DMS114 treated with DMSO at 0.1 percent for 48 hours (cell line): ENCODE results near the gene SETBP1.

Experiments used
- DNase-seq: peaks from one replicate; lab custom pipeline; 2025; ENCODE audit not compliant: unreplicated experiment; lab: John Stamatoyannopoulos, UW

Gene SETBP1

DNA sequence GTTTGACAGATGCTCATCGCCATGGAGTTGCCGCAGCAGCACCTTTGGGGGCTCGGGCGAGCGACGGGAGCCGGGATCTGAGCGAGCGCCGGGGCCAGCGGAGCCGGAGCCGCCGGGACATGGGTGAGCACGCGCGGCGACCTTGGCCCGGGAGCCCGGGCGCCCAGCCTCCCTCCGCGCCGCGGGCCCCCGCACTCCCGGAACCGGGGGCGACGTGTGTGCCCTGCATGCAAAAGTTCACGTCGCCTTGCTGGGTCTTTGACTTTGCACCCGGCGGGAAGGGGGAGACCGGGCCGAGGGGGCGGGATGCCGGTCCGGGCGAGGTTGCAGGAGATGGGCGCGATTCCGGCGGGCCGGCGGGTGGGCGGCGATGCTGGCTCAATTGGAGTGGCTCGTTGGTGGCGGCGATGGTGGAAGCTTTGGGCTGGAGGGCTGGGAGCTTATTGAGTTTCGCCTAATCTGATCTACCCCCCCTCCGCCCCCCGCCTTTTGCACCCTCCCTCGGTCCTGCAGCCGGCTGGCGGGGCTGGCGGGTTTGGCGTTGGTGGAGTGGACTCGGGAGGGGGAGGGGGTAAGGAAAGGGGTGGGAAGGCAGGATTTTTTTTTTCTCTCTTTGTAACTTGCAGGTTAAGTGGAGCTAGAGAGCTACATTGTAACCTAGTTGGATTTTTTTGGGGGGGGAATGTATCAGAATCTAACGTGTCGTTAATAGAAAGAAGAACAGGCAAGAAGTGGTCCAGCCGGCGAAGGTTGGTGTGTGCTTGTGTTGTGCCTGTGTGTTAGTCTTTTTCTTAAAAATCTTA, at the start of gene SETBP1:
TSS of gene SETBP1 (plus strand) at position 616 of the 803 bp plus-strand sequence. CDS start 20,459 bp downstream, outside the sequence.
- no peak for DNase-seq

DNA sequence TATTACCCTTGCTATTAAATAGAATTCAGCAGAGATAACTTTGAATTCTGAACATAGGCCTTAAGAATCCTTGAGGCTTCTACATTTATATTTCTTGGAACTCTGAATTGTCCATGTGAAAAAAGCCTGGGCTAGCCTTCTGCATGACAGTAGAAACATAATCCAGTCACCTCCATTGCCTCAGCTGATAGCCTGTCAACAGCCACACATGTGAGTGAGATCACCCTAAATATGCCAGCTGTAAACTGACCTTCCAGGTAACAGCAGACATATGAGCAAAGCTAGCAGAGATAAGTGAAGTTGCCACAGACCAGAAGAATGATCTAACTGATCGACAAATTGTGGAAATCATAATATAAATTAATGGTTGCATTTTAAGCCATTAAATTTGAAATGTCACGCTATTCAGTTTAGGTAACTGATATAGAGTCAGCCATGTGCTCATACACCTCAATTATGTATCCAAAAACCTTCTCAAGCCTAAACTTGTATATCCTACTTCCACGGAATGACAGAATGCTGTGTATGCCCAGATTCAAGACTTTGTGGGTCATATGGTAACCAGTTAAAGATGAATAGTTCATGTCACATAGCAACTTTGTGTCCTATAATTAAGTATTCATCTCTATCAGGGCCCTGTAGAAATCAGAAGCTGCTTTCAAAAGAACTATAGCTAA, 48.1 kb upstream of the SETBP1 start:
- DNase-seq: no peak

DNA sequence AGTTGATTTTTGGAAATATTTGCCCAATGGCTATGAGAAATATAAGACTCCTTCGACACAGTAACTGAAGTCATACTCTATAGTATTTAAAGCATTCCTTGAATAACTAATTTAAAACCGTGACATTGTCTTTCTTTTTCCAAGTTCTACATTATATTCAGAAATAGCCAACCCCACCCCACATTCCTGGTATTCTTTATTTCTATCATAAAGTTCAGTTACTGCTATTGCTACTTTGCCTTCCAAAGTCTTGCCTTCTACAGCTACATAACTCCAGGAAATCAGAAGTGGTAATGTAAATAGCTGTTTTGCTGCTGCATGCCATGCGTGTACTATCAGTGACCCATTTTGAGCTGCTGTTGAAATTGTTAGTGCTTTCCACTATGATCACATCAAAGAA, 45.1 kb upstream of the SETBP1 start:
- DNase-seq: no peak

DNA sequence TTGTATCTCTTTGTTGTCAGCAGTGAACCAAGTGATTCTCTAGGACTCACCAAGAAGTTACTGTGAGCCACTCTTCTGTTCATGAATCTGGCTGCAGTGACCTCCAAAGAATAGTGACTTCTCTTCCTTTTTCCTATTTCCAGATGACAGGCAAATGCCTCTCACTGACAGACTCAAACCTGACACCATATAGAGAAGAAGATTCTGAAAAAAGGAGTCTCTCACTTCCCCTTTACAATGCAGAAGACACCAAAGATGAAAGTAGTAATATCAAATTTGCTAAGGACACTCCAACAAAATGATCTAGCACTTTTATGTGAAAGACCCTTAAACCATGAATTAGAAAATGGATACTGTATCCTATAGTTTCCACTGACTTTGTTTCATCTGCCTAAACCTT, 44.4 kb upstream of the SETBP1 start:
- DNase-seq: no peak

DNA sequence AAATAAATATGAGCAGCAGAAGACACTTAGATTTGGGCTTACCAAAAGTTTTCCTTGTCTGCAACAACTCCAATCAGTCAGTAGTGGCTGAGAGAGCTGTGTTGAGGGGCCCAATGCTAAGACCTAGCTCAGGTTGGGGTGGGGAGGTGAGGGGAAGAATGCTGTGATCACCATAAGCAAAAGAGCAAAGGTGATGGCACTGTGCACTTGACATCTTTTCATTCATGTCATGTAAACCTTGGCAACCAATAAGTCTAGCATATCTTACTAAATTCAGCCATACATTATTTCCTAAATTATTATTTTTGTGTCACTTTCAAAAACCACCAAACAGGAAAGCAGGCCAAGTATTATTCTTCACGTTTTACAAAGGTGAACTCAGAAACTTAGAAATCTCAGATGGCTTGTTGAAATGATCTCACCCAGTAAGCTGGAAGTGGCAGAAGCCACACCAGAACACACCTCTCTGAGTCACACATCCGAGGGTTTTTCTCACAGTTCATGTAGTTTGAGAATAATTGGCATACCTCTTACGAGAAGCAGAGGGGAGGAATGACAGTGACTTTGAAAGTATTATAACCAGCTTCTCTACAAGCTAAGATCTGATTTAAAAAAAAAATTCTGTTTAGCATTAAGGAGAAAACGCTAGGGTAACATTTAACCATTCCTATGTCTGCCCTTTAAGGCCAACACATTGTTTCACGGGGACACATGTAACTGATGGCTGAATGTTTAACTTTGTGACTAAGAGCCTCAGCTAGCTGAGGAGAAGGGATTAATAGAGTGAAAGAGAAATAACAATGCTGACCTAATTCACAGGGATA, 43.3 kb upstream of the SETBP1 start:
- no peak for DNase-seq

DNA sequence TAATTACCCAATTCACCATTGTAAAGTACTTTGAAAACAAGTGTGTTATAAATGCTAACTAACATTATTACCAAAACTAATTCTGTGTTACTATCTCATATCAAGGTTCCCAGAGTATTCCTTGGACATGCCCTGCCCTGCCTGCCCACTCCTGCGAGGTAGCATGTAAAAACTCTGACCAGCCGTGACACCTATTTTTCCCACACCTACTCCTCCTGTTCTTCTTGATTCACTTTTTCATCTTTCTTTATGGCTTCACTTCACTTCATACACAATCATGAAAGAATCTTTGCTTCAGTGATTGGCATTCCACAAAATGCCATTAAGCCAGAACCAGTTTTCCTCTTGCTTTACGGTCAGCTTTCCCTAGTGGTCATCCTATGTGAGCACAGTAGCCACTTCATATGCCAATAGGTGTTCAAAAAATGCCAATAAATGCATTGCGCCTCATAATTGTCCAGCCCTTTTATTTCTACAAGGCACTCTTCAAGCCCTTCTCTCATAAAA, 42.6 kb upstream of the SETBP1 start:
- DNase-seq: no peak

DNA sequence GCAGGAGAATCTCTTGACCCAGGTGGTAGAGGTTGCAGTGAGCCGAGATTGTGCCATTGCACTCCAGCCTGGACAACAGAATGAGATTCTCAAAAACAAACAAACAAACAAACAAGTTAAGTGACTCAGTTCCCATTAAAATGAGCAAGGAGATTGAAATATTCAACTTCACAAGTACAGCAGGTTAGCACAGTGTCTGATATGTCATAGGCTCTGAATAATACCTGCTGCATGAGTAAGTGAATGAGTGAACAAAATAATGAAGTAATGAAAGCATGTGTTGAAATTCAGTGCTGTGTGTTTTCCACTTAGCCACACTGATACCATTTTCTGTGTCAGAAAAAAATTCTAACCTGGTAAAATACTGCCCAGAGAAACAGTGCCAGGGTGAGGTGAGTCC, 41.9 kb upstream of the SETBP1 start:
- no peak for DNase-seq

DNA sequence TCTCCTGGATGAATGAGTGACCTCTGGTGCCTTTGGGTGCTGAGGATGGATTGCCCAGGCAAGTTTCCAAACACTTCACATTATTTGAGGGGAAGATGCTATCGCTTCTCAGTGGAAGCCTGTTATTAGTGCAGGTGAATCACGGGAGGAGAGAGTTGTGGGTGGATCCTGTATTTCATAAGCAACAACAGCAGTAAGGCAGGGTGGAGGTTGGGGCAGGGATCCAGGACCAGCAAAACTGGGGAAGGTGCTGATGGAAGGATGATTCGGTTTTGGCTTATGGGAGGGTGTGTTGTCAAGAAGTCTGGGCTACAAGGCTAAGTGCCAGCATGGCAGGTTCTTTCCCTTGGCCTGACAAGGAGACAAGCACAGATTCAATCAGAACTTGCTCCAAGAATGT, 37.7 kb upstream of the SETBP1 start:
- no peak for DNase-seq

DNA sequence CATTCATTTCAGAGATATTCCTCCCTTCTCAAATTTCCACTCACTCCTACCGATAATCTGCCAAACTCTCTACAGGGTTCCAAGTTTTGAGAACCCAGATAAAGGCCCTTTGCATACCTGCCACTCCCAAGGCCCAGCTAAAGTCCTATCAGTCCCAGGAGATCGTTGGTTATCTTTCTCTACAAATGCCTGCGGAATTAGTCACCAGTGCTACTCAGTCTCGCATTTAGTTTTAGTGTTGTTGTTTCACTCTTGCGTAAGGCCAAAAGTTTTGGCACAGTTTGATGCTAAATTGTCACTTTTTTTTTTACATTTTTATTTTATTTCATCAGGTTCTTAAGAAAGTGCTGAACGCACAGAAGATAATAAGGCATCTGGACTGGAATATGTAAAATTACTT, 29.2 kb upstream of the SETBP1 start:
- no peak for DNase-seq

DNA sequence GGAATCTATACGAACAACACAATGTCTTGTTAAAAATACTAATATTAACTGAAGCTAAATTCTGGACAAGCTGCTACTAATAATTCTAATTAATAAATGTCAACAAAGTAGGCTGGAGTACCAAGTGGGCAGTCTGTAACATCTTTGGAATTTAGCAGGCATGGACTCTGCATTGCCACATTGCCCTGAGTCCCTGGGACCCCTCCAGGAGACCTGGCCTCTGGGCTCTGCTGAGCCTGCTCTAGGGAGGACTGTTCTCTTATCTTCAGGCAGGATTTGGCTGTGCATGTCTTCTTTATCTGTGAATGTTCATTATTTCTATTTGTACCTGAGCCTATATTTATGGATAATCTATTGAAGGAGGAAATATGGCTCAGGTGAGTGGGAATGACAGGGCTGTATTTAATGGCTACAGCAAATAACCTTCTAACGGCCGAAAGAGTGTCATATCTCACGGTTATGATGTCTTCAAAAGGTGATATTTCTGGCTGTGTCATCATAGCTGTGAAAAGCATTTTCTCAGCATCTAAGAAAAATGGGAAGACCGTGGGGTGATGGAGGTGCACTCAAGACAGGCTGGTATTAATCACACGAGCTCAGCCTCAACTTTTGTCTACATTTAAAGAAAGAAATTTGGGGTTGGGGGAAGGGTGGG, 28.6 kb upstream of the SETBP1 start:
- DNase-seq: no peak

DNA sequence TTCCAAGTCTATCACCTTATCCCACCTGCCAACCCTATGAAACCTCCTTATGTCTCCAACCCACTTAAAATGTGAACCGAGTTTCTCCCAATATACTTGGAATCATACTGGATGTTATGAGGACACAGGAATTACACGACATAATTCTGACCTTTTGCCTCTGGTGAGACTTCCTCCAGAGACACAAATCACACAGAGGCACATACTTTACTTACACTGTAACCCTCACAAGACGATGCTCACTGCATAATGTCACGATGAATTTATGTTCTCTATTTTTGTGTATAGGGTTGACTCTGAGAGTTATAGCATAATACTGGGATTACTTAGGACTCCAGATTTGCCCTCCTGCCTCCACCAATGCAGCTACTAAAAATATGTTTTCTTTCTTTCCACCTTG, 28.0 kb upstream of the SETBP1 start:
- DNase-seq: no peak

DNA sequence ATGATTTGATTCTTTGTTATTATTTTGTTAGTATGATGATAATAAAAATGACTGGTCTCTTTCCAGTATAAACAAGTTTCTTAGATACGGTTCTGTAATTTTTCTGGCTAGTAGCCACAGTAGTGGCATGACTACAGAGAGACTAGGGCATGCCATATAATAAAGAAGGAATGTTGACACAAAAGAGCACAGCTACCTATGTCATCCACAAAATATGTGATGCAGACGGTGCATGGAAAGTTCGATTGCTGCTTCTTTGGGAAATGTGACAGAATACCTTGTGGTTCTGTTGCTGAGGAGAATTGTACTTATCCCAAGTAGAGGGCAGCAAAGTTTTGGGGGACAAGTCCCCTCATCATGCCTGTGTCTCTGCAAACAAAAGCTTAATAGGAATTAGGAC, 26.1 kb upstream of the SETBP1 start:
- no peak for DNase-seq

DNA sequence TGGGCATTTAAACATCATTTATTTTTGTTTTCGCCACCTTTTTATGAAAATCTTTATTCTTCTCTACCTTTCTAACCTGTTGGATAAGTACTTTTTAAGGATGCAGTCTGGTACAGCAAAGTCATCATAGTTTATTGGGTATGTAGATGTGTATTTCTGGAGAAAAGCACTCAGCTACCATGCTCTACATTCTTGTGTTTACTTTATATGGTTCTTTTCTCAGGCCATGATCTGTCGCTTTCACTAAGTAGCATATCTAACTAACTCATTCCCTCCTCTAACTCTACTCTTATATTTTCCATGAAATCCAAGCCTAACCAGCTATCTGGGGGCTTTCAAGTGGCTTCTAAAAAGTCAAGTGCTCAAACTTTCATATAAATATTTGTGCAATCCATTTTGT, 25.3 kb upstream of the SETBP1 start:
- DNase-seq: no peak

DNA sequence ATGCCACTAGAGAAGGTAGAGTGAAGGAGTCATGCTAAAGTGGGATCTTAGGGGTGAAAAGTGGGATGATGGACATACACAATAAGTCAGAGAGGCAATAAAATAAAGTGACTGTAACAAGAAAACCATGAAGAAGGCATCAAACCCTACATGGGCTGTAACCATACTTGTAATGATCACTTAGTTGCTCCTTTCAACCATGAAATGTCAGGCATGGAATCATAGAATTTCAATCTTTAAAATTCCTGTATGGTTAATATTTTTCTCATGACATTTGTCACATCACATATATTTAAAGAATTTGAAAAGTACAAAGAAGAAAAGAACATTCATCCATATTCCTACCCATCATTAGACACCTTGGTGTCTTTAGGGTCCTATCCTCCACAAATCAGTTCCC, 20.9 kb upstream of the SETBP1 start:
- no peak for DNase-seq

DNA sequence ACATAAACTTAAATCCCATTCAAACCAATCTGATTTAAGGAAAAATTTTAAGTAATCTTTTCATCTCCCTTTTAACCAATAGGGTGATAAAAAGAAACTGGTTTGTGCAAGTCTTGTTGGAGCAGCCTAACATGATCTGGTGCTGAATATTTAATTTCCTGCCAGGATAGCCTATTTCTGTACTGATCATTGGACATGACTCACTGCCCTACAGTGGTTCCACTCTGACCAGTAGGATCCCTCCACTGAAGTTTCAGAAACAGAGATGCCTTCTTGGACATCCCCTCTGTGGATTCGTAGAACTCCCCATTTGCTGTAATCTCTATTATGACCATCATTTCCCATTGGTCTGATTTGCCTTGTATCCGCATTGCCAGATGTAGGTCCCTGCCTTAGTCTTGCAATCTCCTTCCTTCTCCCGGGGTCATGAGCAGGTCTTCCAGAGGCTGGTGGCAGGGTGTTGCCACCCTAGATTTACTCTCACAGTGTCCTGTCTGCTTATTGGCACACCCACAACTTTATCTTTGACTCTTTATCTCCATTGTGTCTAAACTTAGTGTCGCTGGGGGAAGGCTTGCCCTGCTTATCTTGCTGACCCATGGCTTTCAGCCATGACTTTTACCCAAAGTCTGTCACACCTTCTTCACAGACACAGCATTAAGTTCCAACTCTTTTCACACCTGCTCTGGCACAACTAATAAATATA, 12.3 kb upstream of the SETBP1 start:
- no peak for DNase-seq

DNA sequence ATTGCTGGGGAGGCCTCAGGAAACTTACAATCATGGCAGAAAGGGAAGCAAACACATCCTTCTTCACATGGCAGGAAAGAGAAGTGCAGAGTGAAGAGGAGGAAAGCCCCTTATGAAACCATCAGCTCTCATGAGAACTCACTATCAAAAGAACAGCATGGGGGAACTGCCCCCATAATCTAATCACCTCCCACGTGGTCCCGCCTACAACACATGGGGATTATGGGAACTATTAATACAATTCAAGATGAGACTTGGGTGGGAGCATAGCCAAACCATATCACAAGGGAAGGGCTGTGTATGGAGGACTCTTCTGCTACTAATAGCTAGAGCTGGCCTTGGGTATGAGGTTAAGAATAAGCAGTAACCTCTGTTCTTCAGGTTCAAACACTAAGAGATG, 8.8 kb upstream of the SETBP1 start:
- no peak for DNase-seq

DNA sequence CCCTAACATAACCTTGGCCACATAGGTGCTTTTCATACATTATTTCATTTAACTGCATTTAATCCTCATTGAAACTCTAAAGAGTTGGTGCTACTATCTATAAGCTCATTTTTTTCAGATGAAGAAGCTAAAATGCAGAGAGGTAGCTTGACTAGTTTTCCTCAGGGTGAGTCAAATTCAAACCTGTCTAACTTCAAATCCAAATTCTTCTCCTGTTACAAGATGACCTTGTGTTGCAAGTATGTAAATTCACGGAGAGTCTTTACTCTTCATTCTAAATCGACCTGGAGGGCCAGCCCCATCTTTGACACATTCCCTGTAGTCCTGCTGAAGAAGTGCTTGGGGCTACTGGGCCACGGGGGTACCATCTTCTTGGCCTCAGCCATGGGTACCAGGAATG, 8.2 kb upstream of the SETBP1 start:
- DNase-seq: no peak

DNA sequence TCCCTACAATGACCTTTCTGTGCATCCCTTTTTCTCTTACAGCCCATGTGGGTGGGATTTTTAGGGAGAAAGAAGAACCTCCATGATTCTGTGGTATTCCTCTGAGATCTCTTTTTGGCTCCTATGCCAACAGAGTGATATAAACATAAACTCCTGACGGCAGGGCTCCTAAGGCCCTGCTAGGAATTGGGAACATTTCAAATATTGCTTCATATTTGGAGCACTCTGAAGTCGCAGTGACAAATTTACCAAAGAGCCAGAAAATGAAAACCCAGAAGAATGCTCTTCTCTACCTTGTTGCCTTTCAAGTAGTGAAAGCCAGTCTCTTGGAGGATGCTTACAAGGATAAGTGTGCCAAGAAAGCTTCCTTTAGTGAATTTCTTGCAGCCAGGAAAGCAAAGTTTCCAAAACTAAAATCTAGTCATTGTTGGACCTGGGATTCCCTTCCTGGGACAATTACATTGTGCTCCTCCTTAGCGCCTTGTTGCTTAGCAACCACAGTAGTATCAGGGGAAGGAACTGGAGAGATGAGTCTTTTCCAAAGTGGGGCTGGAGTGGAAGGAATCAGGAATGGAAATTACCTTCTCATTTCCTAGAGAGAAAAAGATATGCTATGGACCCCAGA, 7.3 kb upstream of the SETBP1 start:
- DNase-seq: no peak

DNA sequence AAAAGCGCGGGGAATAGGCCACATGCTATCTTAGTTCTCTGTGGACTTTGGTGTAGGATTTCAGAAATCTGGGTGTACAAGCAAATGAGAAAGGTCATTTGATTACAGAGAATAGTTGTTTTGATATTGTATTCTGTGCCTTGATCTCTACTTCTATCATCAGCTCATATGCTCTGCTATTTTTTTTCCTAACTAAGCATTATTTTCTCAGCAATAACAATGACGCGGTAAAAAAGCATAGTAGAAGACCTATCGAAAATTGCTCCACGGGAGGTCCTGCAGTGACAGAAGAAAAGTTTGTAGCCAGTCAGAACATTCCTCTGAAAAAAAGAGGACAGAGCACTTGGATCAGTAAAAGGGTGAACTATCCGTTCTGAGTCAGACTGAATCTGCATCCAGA, 2.8 kb upstream of the SETBP1 start:
- DNase-seq: no peak

DNA sequence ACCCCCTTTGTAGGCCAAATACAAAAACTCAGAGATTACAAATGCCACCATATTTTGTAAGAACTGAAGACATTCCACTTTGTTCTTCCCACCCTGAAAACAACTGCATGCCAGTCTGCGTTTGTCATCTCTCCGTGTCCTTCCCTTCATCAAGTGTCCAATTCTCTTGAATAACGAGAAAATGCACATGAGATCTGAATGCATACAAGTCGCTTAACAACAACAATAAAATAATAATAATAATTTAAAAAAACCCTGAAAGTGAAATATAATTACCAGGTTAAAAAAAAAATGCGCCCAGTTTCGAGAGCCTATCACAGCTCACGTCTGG, 2.0 kb upstream of the SETBP1 start:
- DNase-seq: no peak
